Kidney (tissue), 14 donors: ENCODE results near the gene BRINP1. TPM values are rescaled to one million over a fixed set of nuclear protein-coding genes. Genes with fewer than 3 reads are reported as not detected.

ENCODE experiments used
- DNase-seq, 5 donors: peaks; one replicate each; pipeline ENCODE4 v3.0.0-alpha.2; 2013 to 2020
- FAIRE-seq: peaks from 2 replicates; lab custom pipeline; 2012; peaks lifted over from hg19 to GRCh38; lab: Jason Lieb, UNC
- H3K27ac ChIP-seq, 2 donors: one replicate each; pipeline ENCODE4 v1.7.0; 2013; ENCODE audit warnings: low read depth in 2 of 2, low read length in 2 of 2, inconsistent platforms in 1 of 2
- H3K27me3 ChIP-seq: one replicate; pipeline ENCODE4 v1.7.1; 2013; ENCODE audit warnings: low read length, inconsistent platforms; ENCODE audit not compliant: control insufficient read depth, insufficient read depth
- H3K36me3 ChIP-seq, 3 donors: one replicate each; pipeline versions ENCODE4 v1.7.0 to v1.7.1; 2013; ENCODE audit warnings: low read length in 3 of 3, control low read depth in 1 of 3, inconsistent platforms in 1 of 3; ENCODE audit not compliant: insufficient read depth in 3 of 3, control insufficient read depth in 2 of 3
- H3K4me1 ChIP-seq, 3 donors: one replicate each; pipeline versions ENCODE4 v1.7.0 to v1.7.1; 2013; ENCODE audit warnings: low read length in 3 of 3, inconsistent platforms in 1 of 3, low read depth in 1 of 3; ENCODE audit not compliant: control insufficient read depth in 2 of 3, insufficient read depth in 2 of 3
- H3K4me3 ChIP-seq, 3 donors: one replicate each; pipeline versions ENCODE4 v1.7.0 to v1.8.1; 2013; ENCODE audit warnings: low read length in 3 of 3, control low read depth in 1 of 3, inconsistent platforms in 1 of 3
- H3K9ac ChIP-seq, 3 donors: one replicate each; pipeline versions ENCODE4 v1.7.0 to v1.7.1; 2013; ENCODE audit warnings: low read length in 3 of 3, control low read depth in 1 of 3, inconsistent platforms in 1 of 3
- H3K9me3 ChIP-seq, 3 donors: one replicate each; pipeline versions ENCODE4 v1.7.0 to v1.7.1; 2013; ENCODE audit warnings: low read length in 3 of 3, control low read depth in 1 of 3, inconsistent platforms in 1 of 3; ENCODE audit not compliant: control insufficient read depth in 2 of 3, insufficient read depth in 1 of 3
- intact Hi-C: fragments of 100-400 bp; cut with DNase I; formaldehyde crosslinking; loops from one replicate; pipeline ENCODE4 v1.11.1; 2022
- polyA plus RNA-seq: library from polyadenylated mRNA; stranded (reverse); fragments of 350-450 nt; fragmentation: Illumina TruSeq; extraction: RNeasy Lipid Tissue Mini Kit (QIAGEN cat#74804); gene quantifications from one replicate; pipeline ENCODE4 v1.2.3, GENCODE V29; 2014; ENCODE audit warnings: low read depth, low replicate concordance; ENCODE audit not compliant: insufficient read depth
- total RNA-seq: library from RNA; stranded (reverse); fragmentation: NEBNext Ultra II Directional; extraction: Animal tissue kit (Norgen Biotek cat#: 25700); gene quantifications from one replicate; pipeline ENCODE4 v1.2.1, GENCODE V29; 2021
- TF ChIP-seq, protein P1 (sequence below): IDR thresholded peaks from 3 replicates; pipeline ENCODE4 v1.5.1; 2012; ENCODE audit warnings: mild to moderate bottlenecking, moderate library complexity, borderline replicate concordance; ENCODE audit not compliant: insufficient read depth; ENCODE audit errors: extremely low read depth
- donor health status: control.
- donor health status: control.
- donor health status: control.
- donor health status: control.
- donor health status: control.
- donor health status: DM: yes; HTN: yes; CAD: no.
- donor health status: Normal renal cell carcinoma (clear cell type).

Gene BRINP1
- total and polyA plus RNA-seq, 2 donors from 2014 or later: 0.84 to 1.4 TPM

DNA sequence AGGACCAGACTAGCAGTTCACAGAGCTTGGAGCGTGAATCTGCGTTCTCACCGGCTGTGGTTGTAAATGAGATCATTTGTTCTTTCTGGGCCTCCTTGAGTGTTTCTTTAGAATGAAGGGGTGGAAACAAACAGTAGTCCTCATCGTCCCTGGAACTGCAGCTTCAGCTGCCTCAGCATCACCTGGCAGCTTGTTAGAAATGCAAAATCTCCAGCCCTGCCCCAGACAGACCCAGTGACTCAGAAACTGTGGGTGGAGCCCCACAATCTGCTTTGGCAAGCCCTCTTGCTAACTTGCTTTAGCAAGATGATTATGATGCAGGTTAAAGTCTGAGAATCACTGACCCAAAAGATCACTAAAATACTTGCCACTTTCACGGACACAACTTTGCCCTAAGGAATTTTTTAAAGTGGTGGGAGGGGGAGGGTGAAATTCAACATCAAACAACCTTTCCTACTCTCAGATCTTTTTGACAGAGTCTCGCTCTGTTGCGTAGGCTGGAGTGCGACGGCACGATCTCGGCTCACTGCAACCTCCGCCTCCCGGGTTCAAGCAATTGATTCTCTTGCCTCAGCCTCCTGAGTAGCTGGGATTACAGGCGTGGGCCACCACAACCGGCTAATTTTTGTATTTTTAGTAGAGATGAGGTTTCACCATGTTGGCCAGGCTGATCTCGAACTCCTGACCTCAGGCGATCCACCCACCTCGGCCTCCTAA is 86.0 kb downstream of the BRINP1 start:
- TF ChIP-seq, protein P1, sequence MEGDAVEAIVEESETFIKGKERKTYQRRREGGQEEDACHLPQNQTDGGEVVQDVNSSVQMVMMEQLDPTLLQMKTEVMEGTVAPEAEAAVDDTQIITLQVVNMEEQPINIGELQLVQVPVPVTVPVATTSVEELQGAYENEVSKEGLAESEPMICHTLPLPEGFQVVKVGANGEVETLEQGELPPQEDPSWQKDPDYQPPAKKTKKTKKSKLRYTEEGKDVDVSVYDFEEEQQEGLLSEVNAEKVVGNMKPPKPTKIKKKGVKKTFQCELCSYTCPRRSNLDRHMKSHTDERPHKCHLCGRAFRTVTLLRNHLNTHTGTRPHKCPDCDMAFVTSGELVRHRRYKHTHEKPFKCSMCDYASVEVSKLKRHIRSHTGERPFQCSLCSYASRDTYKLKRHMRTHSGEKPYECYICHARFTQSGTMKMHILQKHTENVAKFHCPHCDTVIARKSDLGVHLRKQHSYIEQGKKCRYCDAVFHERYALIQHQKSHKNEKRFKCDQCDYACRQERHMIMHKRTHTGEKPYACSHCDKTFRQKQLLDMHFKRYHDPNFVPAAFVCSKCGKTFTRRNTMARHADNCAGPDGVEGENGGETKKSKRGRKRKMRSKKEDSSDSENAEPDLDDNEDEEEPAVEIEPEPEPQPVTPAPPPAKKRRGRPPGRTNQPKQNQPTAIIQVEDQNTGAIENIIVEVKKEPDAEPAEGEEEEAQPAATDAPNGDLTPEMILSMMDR: no peak
- no peaks in the 10 kb centered on the region for H3K27me3 ChIP-seq
- H3K9me3 ChIP-seq: no peaks in the 10 kb centered on the region
- FAIRE-seq (peak; percentile 50), DNase-seq (peak in 4 of 5 donors; percentile 48 to 72 (median 56))
- H3K4me3 ChIP-seq: no peak overlapping the region
- H3K27ac ChIP-seq: no peak overlapping the region
- H3K9ac ChIP-seq: no peak overlapping the region
- peaks cover 0 to 3% (median 2%) of the 10 kb centered on the region in 3 donors for H3K4me1 ChIP-seq
- intact Hi-C loops: no loop called here
- H3K36me3 ChIP-seq: no peaks in the 10 kb centered on the region

GRCh38 chr9:119282476-119283077 is 86.7 kb downstream of the BRINP1 start:
- Histone ChIP-seq H3K9ac (no peak overlapping the region), H3K9me3 (no peaks in the 10 kb centered on the region), H3K27ac (no peak overlapping the region), H3K27me3 (no peaks in the 10 kb centered on the region), H3K4me3 (no peak overlapping the region), H3K36me3 (no peaks in the 10 kb centered on the region), H3K4me1 (peaks cover 0 to 3% (median 2%) of the 10 kb centered on the region in 3 donors)
- FAIRE-seq (no peak), DNase-seq (peak in 1 of 5 donors; percentile 15)
- intact Hi-C loops: no loop called here
- TF ChIP-seq, protein P1: no peak

DNA sequence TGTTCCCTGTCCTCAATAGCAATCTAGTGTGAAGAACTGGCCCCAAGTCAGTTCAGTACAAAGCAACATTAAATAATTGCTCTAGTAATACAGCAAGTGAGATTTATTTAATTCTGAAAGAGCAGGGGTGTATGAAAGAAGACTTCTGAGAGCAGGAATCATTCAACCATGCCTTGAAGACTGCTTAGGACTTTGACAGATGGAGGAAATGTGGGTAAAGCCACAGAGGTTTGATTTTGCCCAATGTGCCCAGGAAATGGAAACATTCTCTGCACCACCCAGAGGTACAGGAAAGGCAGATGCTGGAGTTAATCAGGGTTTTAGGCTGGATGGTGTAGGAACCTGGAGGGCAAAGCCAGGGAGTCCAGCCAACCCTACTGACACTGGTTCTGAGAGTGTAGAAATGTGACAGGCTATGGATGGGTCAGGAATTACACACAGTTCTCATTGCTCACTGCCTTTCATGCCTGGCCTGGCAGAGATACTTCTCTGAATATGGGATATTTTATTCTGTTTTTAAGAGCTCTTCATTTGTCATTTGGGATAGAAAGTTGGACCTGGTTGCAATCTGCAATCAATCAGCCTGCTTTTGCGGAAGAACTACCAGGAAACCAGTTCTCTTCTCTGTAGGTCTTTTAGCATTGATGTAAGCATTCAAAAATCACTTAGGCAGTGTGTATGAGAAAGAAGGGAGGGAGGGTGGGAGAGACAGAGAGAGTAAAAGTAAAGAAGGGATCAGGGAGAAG is 88.3 kb downstream of the BRINP1 start:
- FAIRE-seq: no peak
- TF ChIP-seq, protein P1: no peak
- no peak for DNase-seq

More for the DNA sequence above, 88.3 kb downstream of the BRINP1 start:
- H3K4me3 ChIP-seq: no peak overlapping the region
- H3K4me1 ChIP-seq: peaks cover 0 to 3% (median 2%) of the 10 kb centered on the region in 3 donors
- H3K27me3 ChIP-seq: no peaks in the 10 kb centered on the region
- intact Hi-C loops: no loop called here
- no peak overlapping the region for H3K9ac ChIP-seq
- no peaks in the 10 kb centered on the region for H3K9me3 ChIP-seq
- no peaks in the 10 kb centered on the region for H3K36me3 ChIP-seq
- no peak overlapping the region for H3K27ac ChIP-seq
